ENCODE measurements around the gene C7orf33. TPM values are rescaled to one million over a fixed set of nuclear protein-coding genes. Genes with fewer than 3 reads are reported as not detected.

C7orf33 gene
- total and polyA plus RNA-seq, 9 of the 15 experiments (the other 6 are each of a cell fraction or from before 2014, with no cell fraction given) = 0.04 TPM; not detected in 8

GRCh38 chr7:148652773-148653172 lies 62.2 kb downstream of the C7orf33 start (continued):
- no peak for TF ChIP-seq ZBTB49 (CRISPR knock-in tag; IDR thresholded peaks at IDR 0.05; ENCODE audit: borderline replicate concordance)

DNA sequence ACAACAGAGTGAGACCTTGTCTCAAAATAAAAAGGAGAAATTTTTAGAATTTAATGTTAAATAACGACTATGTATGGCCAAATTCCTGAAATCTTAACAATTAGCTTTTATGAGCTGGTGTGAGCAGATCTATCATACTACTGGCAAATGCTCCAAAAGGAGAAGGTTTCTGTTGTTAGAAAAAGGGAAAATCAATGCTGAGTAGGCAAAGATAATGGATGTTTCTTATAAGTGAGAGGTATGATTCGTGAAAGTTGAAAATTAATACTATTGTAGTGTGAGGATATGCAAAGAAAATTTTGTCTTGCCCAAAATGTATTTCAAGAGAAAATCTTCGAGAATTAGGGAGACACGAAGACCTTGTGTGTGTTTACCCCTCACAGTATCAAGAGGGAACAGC lies 67.4 kb downstream of the C7orf33 start:
- DNase-seq (ENCODE audit: extremely low read depth in 1 of 4, low spot score in 3 of 4) (no peak), FAIRE-seq (no peak), ATAC-seq (no peak)
- no peaks in the 10 kb centered on the region for H3K36me3 ChIP-seq (ENCODE audit: control insufficient read depth, insufficient read depth, low read length)
- no peaks in the 10 kb centered on the region for H3K79me2 ChIP-seq (ENCODE audit: control insufficient read depth, insufficient read depth, low read length)
- H3K4me2 ChIP-seq (ENCODE audit: insufficient read depth, low read length) = no peak overlapping the region
- intact Hi-C loops (cut with micrococcal nuclease) = no loop called here
- CTCF ChIA-PET (ENCODE audit: low intra/inter-chr PET ratio) = no interaction called here
- H3K27me3 ChIP-seq (ENCODE audit: control insufficient read depth in 2 of 2, insufficient read depth in 2 of 2, low read length in 2 of 2) = peaks cover 21 to 43% of the 10 kb centered on the region in 2 experiments
- no peaks in the 10 kb centered on the region for H4K20me1 ChIP-seq (replicated peaks; ENCODE audit: control insufficient read depth, insufficient read depth, low read length)
- H3K9me1 ChIP-seq (ENCODE audit: control insufficient read depth, insufficient read depth, low read length) = no peaks in the 10 kb centered on the region
- no peak overlapping the region for H3K27ac ChIP-seq (ENCODE audit: extremely low read depth, low read depth, low read length)
- no peaks in the 10 kb centered on the region for H3K4me1 ChIP-seq (replicated peaks in 1 of 2; ENCODE audit: control insufficient read depth in 2 of 2, insufficient read depth in 2 of 2, low read length in 2 of 2)
- TF ChIP-seq MAFK (IDR thresholded peaks at IDR 0.05; ENCODE audit: low read length) (0 out of 2 replicates have a peak, but pooled peaks have one; percentile 26), ZC3H4 (CRISPR knock-in tag; IDR thresholded peaks at IDR 0.05; ENCODE audit: borderline replicate concordance) (no peak), C11orf30 (IDR thresholded peaks at IDR 0.05; ENCODE audit: low read depth) (peak; percentile 51), ZNF316 (IDR thresholded peaks at IDR 0.05) (peak; percentile 71)
- 1% methylated on average over 4 of the region's 4 CpGs for WGBS (ENCODE audit: insufficient coverage, low coverage, missing lambda C conversion rate)
- BruUV-seq (replicated peaks) = no TSS peak
- in situ Hi-C loops (cut with MboI) = no loop called here
- no peak overlapping the region for H3K4me3 ChIP-seq
- no peak overlapping the region for H2AFZ ChIP-seq (ENCODE audit: low read depth, low read length)
- H3K9me3 ChIP-seq (replicated peaks; ENCODE audit: control insufficient read depth, insufficient read depth, low read depth, low read length) = no peaks in the 10 kb centered on the region
- no peak overlapping the region for H3K9ac ChIP-seq (ENCODE audit: insufficient read depth in 1 of 2, low read depth in 2 of 2, low read length in 2 of 2)
- POLR2A ChIA-PET = interaction anchor here (0.9 to 1.3 kb wide), 4 partner anchors 9 to 24 kb away, joined by 3 to 4 read pairs (median 4); no protein-coding TSS in a partner anchor
